ENCODE results near the gene GUK1. TPM values are rescaled to one million over a fixed set of nuclear protein-coding genes. Genes with fewer than 3 reads are reported as not detected.

Gene GUK1, protein sequence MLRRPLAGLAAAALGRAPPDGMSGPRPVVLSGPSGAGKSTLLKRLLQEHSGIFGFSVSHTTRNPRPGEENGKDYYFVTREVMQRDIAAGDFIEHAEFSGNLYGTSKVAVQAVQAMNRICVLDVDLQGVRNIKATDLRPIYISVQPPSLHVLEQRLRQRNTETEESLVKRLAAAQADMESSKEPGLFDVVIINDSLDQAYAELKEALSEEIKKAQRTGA
- 219 and 225 TPM in 2 replicates for total RNA-seq

DNA sequence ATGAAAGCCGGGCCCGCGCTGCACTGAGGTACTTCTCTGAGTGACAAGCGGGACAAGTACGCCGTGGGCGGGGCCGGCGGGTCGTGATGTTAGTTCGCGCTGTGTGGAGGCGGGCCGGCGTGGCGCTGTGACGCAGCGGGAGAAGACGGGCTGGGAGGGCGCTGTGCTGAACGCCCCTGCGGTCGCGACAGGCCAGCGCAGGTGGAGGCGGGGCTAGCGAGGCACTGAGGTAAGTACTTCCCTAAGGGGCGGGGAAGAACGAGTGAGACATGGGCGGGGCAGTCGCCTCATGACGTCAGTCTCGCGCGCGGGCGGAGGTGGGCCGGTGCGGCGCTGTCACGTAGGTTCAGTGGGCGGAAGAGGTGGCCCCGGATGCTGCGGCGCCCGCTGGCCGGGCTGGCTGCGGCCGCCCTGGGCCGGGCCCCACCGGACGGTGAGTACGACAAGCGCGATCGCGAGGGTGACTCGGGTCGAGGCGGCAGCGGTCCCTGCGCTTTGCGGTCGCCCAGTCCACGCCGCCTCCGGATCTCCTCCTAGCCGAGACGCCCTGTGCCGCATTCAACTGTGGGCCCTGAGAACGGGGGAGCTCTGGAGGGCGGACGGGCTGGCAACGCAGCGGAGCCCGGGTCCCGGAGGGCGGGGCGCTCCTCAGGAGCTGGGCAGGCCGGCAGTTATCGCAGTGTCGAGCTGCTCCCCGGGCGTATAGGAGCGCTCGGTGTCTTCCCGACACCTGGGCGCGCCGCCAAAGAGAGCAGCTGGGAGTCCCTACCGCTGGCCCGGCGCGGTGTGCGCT lies at the start of gene GUK1:
GUK1 (plus strand) TSS at position 349 of the 793 bp plus-strand sequence; CDS start at position 373, 24 bp downstream.
- peak; percentile 100 for DNase-seq (ENCODE audit: low spot score)
- peak within 1 kb of the TSS; percentile 96 for H3K4me3 Mint-ChIP-seq (ENCODE audit: low read depth)
- H3K9me3 Mint-ChIP-seq, result no peaks in the 10 kb centered on the region
- peaks cover 17% of the 10 kb centered on the region for H3K4me1 Mint-ChIP-seq (ENCODE audit: low read depth)
- H3K27ac Mint-ChIP-seq, result peak within 1 kb of the TSS; percentile 96
- peaks cover 22% of the 10 kb centered on the region for H3K27me3 Mint-ChIP-seq (ENCODE audit: low read depth)
- peaks cover 26% of the 10 kb centered on the region for H3K36me3 Mint-ChIP-seq (ENCODE audit: low read depth)
- intact Hi-C loops (cut with micrococcal nuclease), result loop anchor here (1.0 kb wide), 6 partner anchors 25 to 317 kb away; partner anchors contain the start of genes ARF1, C1orf35, IBA57 and MRPL55

DNA sequence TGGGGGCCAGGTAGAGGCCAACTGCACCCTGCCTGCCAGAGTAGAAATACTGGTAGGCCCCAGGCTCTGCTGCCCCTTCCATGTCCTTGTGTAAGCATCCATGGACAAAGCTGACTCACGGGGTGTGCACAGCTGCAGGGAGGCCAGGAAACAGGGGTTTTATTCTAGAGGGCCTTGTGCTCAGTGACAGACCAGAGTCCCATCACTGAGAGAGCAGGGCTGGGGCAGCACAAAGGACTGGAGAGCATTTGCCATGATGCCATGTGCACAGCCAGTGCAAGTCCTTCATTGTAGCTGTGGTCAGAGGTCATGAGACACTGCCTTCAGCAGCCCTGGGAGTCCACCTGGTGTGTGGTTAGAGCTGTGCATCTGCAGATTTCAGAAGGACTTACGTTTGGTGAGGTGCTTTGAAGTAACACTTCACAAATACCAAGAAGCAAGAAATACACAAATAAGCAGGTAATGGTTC lies 49.4 kb upstream of the GUK1 start:
- DNase-seq (ENCODE audit: low spot score), result no peak
- no peaks in the 10 kb centered on the region for H3K27me3 Mint-ChIP-seq (ENCODE audit: low read depth)
- intact Hi-C loops (cut with micrococcal nuclease), result no loop called here
- H3K9me3 Mint-ChIP-seq, result peaks cover 16% of the 10 kb centered on the region
- H3K27ac Mint-ChIP-seq, result no peak overlapping the region
- H3K4me3 Mint-ChIP-seq (ENCODE audit: low read depth), result no peak overlapping the region
- peaks cover 82% of the 10 kb centered on the region for H3K36me3 Mint-ChIP-seq (ENCODE audit: low read depth)
- peaks cover 45% of the 10 kb centered on the region for H3K4me1 Mint-ChIP-seq (ENCODE audit: low read depth)

DNA sequence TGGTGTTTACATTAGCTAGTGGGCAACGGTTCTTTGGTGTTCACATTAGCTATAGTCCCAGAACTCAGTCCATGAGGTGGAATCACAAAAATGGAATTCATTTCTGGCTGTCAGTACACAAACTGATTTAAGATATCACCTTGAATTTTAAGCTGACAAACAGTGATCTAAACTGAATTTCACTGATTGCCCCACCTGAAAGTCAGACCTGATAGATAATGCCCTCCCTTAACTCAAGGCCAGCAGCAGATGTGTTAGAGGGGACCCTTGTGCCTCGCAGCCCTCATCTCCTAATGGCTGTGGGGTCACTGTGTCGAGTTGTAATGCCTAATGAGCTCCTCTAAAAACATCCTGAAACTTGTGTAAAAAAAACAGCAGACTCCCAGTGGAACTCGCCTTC lies 49.0 kb upstream of the GUK1 start:
- peaks cover 86% of the 10 kb centered on the region for H3K36me3 Mint-ChIP-seq (ENCODE audit: low read depth)
- H3K27me3 Mint-ChIP-seq (ENCODE audit: low read depth), result no peaks in the 10 kb centered on the region
- H3K9me3 Mint-ChIP-seq, result peaks cover 17% of the 10 kb centered on the region
- H3K4me1 Mint-ChIP-seq (ENCODE audit: low read depth), result peaks cover 45% of the 10 kb centered on the region
- H3K27ac Mint-ChIP-seq, result no peak overlapping the region
- no peak overlapping the region for H3K4me3 Mint-ChIP-seq (ENCODE audit: low read depth)
- intact Hi-C loops (cut with micrococcal nuclease), result no loop called here
- no peak for DNase-seq (ENCODE audit: low spot score)

DNA sequence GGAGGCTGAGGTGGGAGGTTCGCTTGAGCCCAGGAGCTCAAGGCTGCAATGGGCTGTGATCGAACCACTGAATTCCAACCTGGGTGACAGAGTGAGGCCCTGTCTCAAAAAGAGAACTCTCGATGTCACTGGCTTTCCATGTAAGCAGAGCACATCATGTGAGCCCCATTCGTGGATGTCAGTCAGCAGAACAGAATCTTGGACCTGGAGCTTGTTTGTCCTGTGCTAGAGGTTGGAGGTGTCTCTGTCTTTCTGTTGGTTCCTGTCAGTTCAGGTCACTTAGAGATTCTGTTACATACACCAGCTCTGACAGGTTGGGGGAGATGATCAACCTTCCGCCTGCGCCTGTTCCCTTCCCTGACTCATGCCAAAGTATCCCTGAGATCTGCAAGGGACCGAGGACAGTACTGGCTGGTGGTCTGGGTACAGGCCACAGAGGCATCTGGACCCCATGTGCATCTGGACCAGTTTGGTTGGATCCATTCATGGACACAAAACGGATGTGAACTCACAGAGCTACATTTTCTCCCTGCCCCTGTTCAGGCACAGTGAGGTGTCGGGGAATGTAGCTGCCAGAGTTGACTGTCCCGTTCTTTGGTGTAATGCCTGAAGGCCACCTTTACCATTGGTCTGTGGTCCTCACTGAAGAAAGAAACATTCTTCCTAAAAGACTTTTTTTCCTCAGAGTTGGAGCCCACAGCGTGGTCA lies 47.6 kb upstream of the GUK1 start:
- no peaks in the 10 kb centered on the region for H3K27me3 Mint-ChIP-seq (ENCODE audit: low read depth)
- H3K4me1 Mint-ChIP-seq (ENCODE audit: low read depth), result peaks cover 35% of the 10 kb centered on the region
- H3K36me3 Mint-ChIP-seq (ENCODE audit: low read depth), result peaks cover 93% of the 10 kb centered on the region
- no peak for DNase-seq (ENCODE audit: low spot score)
- no peak overlapping the region for H3K27ac Mint-ChIP-seq
- intact Hi-C loops (cut with micrococcal nuclease), result no loop called here
- no peak overlapping the region for H3K4me3 Mint-ChIP-seq (ENCODE audit: low read depth)
- H3K9me3 Mint-ChIP-seq, result peaks cover 17% of the 10 kb centered on the region

DNA sequence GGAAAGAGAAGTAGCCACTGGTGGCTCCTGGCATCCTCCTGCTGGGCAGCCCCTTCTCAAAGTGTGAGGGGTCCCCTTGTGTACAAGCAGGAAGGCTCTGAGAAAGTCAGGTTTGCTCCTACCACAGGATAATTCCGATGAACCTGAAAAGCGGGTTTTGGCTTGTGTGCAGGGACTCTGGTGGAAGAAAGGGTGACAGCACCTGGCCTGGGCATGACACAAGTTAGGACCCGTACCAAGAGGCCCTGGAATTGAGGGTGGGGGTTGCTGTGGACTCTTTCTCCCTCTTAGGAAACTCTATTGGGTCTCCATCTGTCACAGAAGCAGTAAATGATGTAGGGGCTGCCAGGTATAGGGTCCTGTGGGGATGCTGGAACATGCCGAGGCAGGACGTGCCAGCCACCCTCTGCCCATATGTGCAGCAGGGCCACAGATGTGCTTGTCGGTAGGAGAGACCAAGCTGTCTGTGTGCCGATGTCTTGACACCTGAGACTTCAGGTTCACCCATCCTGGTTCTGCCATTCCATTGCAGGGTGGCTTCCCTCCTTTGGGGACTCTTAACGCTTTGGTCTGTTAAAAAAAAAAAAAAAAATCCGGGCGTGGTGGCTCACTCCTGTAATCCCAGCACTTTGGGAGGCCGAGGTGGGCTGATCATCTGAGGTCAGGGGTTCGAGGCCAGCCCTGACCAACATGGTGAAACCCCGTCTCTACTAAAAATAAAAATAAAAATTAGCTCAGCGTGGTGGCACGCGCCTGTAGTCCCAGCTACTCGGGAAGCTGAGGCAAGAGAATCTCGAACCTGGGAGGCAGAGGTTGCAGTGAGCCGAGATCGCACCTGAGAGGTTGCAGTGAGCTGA lies 46.8 kb upstream of the GUK1 start:
- Mint-ChIP-seq H3K36me3 (ENCODE audit: low read depth) (peaks cover 93% of the 10 kb centered on the region), H3K27ac (no peak overlapping the region), H3K27me3 (ENCODE audit: low read depth) (no peaks in the 10 kb centered on the region), H3K4me3 (ENCODE audit: low read depth) (no peak overlapping the region), H3K4me1 (ENCODE audit: low read depth) (peaks cover 27% of the 10 kb centered on the region), H3K9me3 (peaks cover 17% of the 10 kb centered on the region)
- no peak for DNase-seq (ENCODE audit: low spot score)
- intact Hi-C loops (cut with micrococcal nuclease), result no loop called here

DNA sequence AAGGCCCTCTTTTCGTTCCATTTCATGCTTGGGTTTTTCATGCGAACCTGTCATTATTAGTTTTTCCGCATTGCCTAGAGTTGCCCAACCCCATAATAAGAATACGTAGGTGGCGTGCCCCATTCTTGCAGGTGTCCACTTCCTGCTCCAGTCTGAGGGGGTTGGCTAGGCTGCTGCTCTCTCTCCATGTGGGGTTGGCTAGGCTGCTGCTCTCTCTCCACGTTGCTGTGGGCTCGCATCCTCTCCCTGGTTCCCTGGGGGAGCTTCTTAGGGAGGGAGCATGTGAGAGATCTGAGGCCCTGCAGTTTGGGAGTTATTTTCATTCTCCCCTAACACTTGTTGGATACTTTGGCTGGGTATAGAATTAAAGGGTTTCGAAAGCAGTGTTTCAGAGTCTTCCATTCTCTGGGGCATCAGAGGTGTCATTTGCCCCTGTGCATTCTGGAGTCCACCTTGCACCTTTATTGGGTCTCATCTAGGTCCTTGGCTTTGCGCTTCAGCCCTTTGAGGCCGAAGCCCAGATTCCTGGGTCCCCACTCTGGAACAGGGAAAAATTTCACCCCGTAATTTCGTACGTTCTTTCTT lies 45.6 kb upstream of the GUK1 start:
- Mint-ChIP-seq H3K4me1 (ENCODE audit: low read depth) (peaks cover 16% of the 10 kb centered on the region), H3K27me3 (ENCODE audit: low read depth) (no peaks in the 10 kb centered on the region), H3K27ac (no peak overlapping the region), H3K4me3 (ENCODE audit: low read depth) (no peak overlapping the region), H3K9me3 (peaks cover 17% of the 10 kb centered on the region), H3K36me3 (ENCODE audit: low read depth) (peaks cover 92% of the 10 kb centered on the region)
- intact Hi-C loops (cut with micrococcal nuclease), result no loop called here
- DNase-seq (ENCODE audit: low spot score), result no peak

DNA sequence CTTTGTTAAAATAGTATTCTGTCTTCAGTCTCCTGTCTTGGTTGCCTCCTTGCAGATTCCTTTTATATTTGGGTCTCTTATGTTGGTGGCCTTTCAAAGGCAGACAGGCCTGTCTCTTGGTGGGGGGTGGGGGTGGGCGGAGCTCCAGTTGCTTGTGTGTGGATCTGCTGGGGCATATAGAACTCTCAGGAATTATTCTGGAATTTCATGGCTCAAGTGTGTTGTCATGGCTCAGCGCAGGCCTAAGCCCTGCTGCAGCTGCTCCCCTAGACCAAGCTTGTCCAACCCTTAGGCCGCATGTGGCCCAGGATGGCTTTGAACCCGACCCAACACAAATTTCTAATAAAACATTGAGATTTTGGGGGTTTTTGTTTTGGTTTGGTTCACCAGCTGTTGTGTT lies 44.9 kb upstream of the GUK1 start:
- peaks cover 94% of the 10 kb centered on the region for H3K36me3 Mint-ChIP-seq (ENCODE audit: low read depth)
- H3K4me3 Mint-ChIP-seq (ENCODE audit: low read depth), result no peak overlapping the region
- no peak for DNase-seq (ENCODE audit: low spot score)
- peaks cover 17% of the 10 kb centered on the region for H3K9me3 Mint-ChIP-seq
- H3K27ac Mint-ChIP-seq, result no peak overlapping the region
- intact Hi-C loops (cut with micrococcal nuclease), result no loop called here
- no peaks in the 10 kb centered on the region for H3K27me3 Mint-ChIP-seq (ENCODE audit: low read depth)
- H3K4me1 Mint-ChIP-seq (ENCODE audit: low read depth), result peaks cover 13% of the 10 kb centered on the region

DNA sequence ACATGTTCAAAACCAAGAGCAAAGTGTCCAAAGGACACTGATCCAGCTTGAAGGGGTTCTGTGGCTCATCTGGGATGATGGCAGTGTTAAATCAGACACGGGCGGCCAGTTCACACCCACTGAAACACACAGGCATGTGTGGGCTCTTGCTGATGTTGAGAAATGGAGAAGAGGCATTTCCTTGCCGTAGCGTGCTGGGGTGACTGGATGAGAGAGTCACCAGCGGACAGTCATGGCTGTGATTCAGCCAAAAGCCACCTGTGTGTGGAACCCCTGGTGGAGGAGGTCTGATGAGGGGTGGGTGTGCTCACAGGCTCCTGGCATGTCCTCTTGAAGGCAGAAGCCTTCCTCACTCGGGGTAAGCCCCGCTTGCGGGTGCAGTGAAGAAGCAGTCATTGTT lies 44.1 kb upstream of the GUK1 start:
- peaks cover 92% of the 10 kb centered on the region for H3K36me3 Mint-ChIP-seq (ENCODE audit: low read depth)
- peaks cover 17% of the 10 kb centered on the region for H3K9me3 Mint-ChIP-seq
- no peaks in the 10 kb centered on the region for H3K27me3 Mint-ChIP-seq (ENCODE audit: low read depth)
- no peak overlapping the region for H3K4me3 Mint-ChIP-seq (ENCODE audit: low read depth)
- intact Hi-C loops (cut with micrococcal nuclease), result no loop called here
- DNase-seq (ENCODE audit: low spot score), result no peak
- peaks cover 11% of the 10 kb centered on the region for H3K4me1 Mint-ChIP-seq (ENCODE audit: low read depth)
- no peak overlapping the region for H3K27ac Mint-ChIP-seq

DNA sequence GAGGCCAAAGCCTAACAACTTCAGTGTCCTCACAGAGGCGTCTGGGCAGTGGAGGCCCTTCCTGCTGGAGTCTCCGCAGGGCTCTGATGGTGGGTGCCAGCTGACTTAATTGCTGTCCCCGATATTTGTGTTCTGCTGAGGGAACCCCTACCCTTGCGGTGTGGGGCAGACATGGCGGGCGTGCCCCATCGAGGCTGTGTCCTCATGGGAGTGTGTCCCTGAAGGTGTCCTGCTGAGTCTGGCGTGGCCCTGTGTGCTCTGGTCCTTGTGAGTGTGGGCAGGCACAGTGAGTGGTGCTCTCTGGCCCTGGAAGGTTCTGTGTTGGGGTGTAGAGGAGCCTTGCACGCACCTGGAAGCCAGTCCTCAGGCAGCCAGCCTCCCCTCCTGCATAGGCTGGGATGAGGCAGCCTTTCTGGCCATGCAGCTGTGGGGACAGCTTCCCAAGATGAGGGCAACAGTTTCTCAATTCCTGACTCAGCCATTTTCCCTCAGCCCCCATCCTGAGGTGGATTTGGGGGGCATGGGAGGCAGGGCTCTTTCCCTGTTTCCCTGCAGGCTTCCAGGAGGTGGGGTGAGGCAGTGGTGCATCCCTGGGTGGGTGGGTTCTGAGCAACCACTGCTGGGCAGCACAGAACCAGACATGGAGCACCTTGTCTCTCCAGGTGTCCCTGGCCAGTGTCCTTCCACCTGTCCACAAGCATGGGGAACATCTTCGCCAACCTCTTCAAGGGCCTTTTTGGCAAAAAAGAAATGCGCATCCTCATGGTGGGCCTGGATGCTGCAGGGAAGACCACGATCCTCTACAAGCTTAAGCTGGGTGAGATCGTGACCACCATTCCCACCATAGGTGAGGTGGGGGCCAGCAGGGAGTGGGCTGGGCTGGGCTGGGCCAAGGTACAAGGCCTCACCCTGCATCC lies 43.4 kb upstream of the GUK1 start:
- H3K27ac Mint-ChIP-seq, result no peak overlapping the region
- no peaks in the 10 kb centered on the region for H3K27me3 Mint-ChIP-seq (ENCODE audit: low read depth)
- peaks cover 8% of the 10 kb centered on the region for H3K4me1 Mint-ChIP-seq (ENCODE audit: low read depth)
- no peak for DNase-seq (ENCODE audit: low spot score)
- peaks cover 92% of the 10 kb centered on the region for H3K36me3 Mint-ChIP-seq (ENCODE audit: low read depth)
- no peak overlapping the region for H3K4me3 Mint-ChIP-seq (ENCODE audit: low read depth)
- peaks cover 17% of the 10 kb centered on the region for H3K9me3 Mint-ChIP-seq
- intact Hi-C loops (cut with micrococcal nuclease), result no loop called here

DNA sequence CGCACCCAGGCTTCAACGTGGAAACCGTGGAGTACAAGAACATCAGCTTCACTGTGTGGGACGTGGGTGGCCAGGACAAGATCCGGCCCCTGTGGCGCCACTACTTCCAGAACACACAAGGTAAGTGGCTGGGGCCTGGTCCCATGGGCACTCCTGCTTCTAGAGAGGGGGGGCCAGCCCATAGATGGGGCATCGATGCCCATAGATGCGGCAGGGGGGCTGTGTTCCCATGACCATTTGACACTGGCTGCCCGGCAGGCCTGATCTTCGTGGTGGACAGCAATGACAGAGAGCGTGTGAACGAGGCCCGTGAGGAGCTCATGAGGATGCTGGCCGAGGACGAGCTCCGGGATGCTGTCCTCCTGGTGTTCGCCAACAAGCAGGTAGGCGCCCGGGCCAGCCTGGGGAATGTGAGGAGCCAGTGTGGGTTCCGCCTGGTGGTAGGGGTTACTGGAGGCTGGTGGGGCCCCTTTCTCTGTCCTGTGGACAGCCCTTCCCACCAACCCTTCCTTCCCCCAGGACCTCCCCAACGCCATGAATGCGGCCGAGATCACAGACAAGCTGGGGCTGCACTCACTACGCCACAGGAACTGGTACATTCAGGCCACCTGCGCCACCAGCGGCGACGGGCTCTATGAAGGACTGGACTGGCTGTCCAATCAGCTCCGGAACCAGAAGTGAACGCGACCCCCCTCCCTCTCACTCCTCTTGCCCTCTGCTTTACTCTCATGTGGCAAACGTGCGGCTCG lies 42.6 kb upstream of the GUK1 start:
- H3K4me1 Mint-ChIP-seq (ENCODE audit: low read depth), result peaks cover 8% of the 10 kb centered on the region
- no peak overlapping the region for H3K27ac Mint-ChIP-seq
- H3K9me3 Mint-ChIP-seq, result peaks cover 17% of the 10 kb centered on the region
- intact Hi-C loops (cut with micrococcal nuclease), result no loop called here
- H3K27me3 Mint-ChIP-seq (ENCODE audit: low read depth), result no peaks in the 10 kb centered on the region
- no peak overlapping the region for H3K4me3 Mint-ChIP-seq (ENCODE audit: low read depth)
- peaks cover 84% of the 10 kb centered on the region for H3K36me3 Mint-ChIP-seq (ENCODE audit: low read depth)
- no peak for DNase-seq (ENCODE audit: low spot score)
